HEK293T (cell line): ENCODE measurements around the gene B3GNT5.

Experiments used
- CTCF ChIA-PET: fragments of 350-600 bp; formaldehyde crosslinking; extraction: SDS; loops from one replicate; lab custom pipeline; 2021; ENCODE audit warnings: antibody characterized with exemption, inconsistent platforms; lab: Yijun Ruan, JAX
- POLR2A ChIA-PET: fragments of 350-600 bp; formaldehyde crosslinking; extraction: SDS; loops from one replicate; lab custom pipeline; 2020; ENCODE audit warnings: antibody characterized with exemption, inconsistent platforms; lab: Yijun Ruan, JAX
- DNase-seq: peaks from one replicate; pipeline ENCODE4 v3.0.0; 2012; ENCODE audit warnings: mixed read lengths; ENCODE audit errors: extremely low spot score
- ARNT ChIP-seq: fragments of 450-650 bp; IDR thresholded peaks from 2 replicates; pipeline ENCODE4 v1.6.1; 2017; ENCODE audit warnings: mild to moderate bottlenecking
- BHLHE40 ChIP-seq: fragments of 450-650 bp; IDR thresholded peaks from 2 replicates; pipeline ENCODE4 v1.6.1; 2016; ENCODE audit warnings: mild to moderate bottlenecking, moderate library complexity, borderline replicate concordance
- CTBP1 ChIP-seq: fragments of 450-650 bp; IDR thresholded peaks from 2 replicates; pipeline ENCODE4 v1.6.1; 2016; ENCODE audit warnings: borderline replicate concordance
- ELF4 ChIP-seq: fragments of 450-650 bp; IDR thresholded peaks from 2 replicates; pipeline ENCODE4 v1.6.1; 2017; ENCODE audit warnings: antibody characterized with exemption
- FOXA1 ChIP-seq: fragments of 450-650 bp; IDR thresholded peaks from 2 replicates; pipeline ENCODE4 v1.6.1; 2016; ENCODE audit warnings: mild to moderate bottlenecking
- FOXK2 ChIP-seq: fragments of 450-650 bp; IDR thresholded peaks from 2 replicates; pipeline ENCODE4 v1.6.1; 2016; ENCODE audit warnings: mild to moderate bottlenecking
- FOXM1 ChIP-seq: fragments of 450-650 bp; IDR thresholded peaks from 2 replicates; pipeline ENCODE4 v1.6.1; 2017; ENCODE audit warnings: mild to moderate bottlenecking, borderline replicate concordance
- HDGF ChIP-seq: fragments of 450-650 bp; IDR thresholded peaks from 2 replicates; pipeline ENCODE4 v1.6.1; 2017; ENCODE audit warnings: antibody characterized with exemption, borderline replicate concordance
- L3MBTL2 ChIP-seq: fragments of 450-650 bp; conservative IDR thresholded peaks from 2 replicates; pipeline ENCODE4 v1.6.1; 2016; ENCODE audit warnings: mild to moderate bottlenecking
- LEF1 ChIP-seq: fragments of 450-650 bp; IDR thresholded peaks from 2 replicates; pipeline ENCODE4 v1.6.1; 2017; ENCODE audit warnings: mild to moderate bottlenecking, borderline replicate concordance
- NFRKB ChIP-seq: fragments of 450-650 bp; IDR thresholded peaks from 2 replicates; pipeline ENCODE4 v1.6.1; 2016; ENCODE audit warnings: mild to moderate bottlenecking, moderate library complexity
- SP1 ChIP-seq: fragments of 450-650 bp; IDR thresholded peaks from 2 replicates; pipeline ENCODE4 v1.6.1; 2017
- SUZ12 ChIP-seq: fragments of 450-650 bp; IDR thresholded peaks from 2 replicates; pipeline ENCODE4 v1.6.1; 2016; ENCODE audit warnings: mild to moderate bottlenecking
- TARDBP ChIP-seq: fragments of 450-650 bp; IDR thresholded peaks from 2 replicates; pipeline ENCODE4 v1.6.1; 2016
- ZNF384 ChIP-seq: fragments of 450-650 bp; IDR thresholded peaks from 2 replicates; pipeline ENCODE4 v1.6.1; 2016
- TF ChIP-seq, protein P1 (sequence below): fragments of 450-650 bp; IDR thresholded peaks from 2 replicates; pipeline ENCODE4 v1.6.1; 2016

Gene B3GNT5

DNA sequence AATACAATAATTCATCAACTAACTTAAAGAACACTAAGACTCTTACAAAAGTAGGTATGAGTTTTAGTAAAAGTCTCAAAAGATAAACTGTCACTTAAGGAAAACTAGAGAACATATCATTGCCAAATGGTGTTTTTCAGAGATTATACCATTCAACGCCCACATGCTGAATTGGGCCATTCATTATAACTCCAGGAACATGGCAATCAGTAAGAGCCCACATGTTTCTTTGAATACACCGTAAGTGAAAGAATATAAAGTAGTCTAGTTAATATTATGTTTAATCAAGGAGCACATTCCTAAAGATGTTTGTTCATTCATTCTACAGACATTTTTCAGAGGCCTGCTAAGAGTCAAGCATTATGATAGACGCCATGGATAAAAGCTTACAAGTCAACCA is 22.9 kb downstream of the B3GNT5 start:
- ChIA-PET CTCF (no interaction called here), POLR2A (no interaction called here)
- no peak for DNase-seq
- TF ChIP-seq LEF1 (no peak), ZNF384 (no peak)
- TF ChIP-seq, protein P1, sequence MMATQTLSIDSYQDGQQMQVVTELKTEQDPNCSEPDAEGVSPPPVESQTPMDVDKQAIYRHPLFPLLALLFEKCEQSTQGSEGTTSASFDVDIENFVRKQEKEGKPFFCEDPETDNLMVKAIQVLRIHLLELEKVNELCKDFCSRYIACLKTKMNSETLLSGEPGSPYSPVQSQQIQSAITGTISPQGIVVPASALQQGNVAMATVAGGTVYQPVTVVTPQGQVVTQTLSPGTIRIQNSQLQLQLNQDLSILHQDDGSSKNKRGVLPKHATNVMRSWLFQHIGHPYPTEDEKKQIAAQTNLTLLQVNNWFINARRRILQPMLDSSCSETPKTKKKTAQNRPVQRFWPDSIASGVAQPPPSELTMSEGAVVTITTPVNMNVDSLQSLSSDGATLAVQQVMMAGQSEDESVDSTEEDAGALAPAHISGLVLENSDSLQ, result no peak

DNA sequence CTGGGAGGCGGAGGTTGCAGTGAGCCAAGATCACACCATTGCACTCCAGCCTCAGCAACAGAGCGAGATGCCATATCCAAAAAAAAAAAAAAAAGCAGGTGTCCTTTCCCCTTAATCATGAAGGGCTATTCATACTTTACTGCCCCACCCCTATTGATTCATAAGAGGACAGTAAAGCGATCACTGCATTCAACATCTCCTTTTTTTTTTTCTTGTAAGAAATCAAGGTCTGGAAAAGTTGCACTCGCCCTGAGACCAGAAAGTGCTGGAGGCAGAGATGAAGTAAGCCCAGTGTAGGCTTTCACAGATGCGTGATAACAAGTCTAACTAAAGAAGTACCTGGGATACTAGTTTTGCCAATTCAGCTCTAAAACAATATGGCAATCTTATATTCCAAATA is 24.2 kb downstream of the B3GNT5 start:
- POLR2A ChIA-PET, result no interaction called here
- TF ChIP-seq L3MBTL2, result no peak
- no peak for TF ChIP-seq HDGF
- TF ChIP-seq FOXK2, result no peak
- no peak for TF ChIP-seq FOXA1
- CTCF ChIA-PET, result no interaction called here
- no peak for DNase-seq

DNA sequence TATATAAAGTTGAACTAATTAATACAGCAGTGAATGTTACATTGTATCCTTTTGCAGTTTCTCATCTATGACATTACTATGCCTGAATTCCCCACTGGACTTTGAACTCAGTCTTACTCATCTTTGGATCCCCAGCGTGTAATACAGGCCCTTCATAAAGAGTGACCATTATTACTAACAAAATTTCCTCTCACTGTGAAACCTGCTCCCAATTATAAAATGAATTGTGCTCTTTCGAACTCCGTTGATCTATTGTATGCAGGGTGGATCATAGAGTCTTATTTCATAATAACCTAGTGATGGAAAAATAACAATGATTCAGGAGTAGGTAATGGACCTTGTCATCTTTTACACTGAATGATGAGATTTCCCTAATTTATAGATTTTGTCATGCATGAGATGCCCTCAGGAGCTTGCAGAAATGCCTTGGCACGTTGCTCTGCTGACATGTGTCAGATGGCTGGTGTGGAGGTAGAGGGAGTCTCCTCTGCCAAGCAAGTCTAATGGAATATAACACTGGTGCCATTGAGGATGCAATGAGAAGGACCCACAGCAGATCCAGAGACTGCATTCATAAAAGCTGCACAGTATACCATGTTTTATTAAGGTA is 25.5 kb downstream of the B3GNT5 start:
- no peak for TF ChIP-seq TARDBP
- ChIA-PET POLR2A (no interaction called here), CTCF (no interaction called here)
- DNase-seq, result no peak

DNA sequence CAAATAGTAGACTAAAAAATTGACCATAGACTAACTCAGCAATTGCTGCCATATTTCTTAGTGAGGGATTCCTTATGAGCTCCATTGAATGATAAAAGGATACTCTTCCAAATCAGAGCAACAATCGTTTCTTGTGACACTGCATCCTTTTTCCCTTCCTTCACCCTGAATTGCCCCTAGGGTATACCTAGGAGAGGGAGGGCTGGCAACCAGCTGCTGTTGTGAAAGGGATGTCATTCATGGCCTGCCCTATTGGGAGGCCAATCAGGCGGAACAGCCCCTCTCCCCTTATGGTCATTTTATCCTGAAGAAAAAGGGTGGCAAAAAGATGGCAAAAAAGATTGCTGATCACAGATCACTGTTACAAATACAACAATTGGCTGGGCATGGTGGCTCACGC is 26.3 kb downstream of the B3GNT5 start:
- TF ChIP-seq FOXA1, result no peak
- TF ChIP-seq NFRKB, result no peak
- no peak for TF ChIP-seq LEF1
- TF ChIP-seq FOXM1, result no peak
- no peak for TF ChIP-seq ARNT
- no peak for TF ChIP-seq CTBP1
- no peak for TF ChIP-seq TARDBP
- TF ChIP-seq BHLHE40, result no peak
- TF ChIP-seq SUZ12, result no peak
- TF ChIP-seq HDGF, result no peak
- no peak for TF ChIP-seq L3MBTL2
- no peak for TF ChIP-seq SP1
- TF ChIP-seq, protein P1, result no peak
- TF ChIP-seq FOXK2, result no peak
- no peak for TF ChIP-seq ZNF384
- no peak for TF ChIP-seq ELF4
- no peak for DNase-seq
- POLR2A ChIA-PET, result no interaction called here
- CTCF ChIA-PET, result no interaction called here

DNA sequence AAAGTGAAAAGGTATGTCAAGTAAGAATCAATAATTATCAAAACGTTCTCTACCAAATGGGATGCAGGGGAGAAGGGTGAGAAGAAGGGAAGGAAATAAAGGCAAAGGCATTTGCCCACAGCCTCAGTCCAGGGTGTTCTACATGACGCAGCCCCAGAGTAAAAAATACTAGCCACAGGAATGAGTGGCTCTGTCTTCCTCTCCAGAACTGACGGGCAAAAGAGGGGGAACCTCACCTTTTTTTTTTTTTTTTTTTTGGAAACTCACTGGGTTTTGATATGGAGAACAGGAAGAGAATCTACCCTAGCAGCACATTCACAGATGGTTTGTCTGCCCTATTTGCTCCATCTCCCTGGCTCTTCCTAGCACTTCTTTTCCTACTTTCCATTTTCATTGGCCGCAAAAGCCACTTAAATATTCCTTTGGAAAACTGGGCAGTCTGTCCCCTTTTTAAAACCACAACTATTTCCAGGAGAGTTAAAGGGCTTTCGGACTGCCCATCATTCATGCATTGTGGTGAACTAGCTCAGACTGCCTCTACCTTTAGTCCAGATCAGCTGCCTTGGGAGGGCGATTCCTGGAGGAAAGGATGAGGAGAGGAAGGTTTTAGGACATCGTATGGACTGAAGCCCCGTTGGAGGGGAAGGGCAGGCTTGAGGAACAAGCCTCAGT is 28.2 kb downstream of the B3GNT5 start:
- ChIA-PET CTCF (no interaction called here), POLR2A (no interaction called here)
- no peak for TF ChIP-seq L3MBTL2
- TF ChIP-seq SP1, result no peak
- TF ChIP-seq, protein P1, result no peak
- no peak for TF ChIP-seq NFRKB
- TF ChIP-seq ELF4, result no peak
- no peak for TF ChIP-seq BHLHE40
- TF ChIP-seq FOXA1, result no peak
- TF ChIP-seq ARNT, result no peak
- no peak for TF ChIP-seq LEF1
- no peak for TF ChIP-seq FOXK2
- TF ChIP-seq SUZ12, result no peak
- TF ChIP-seq TARDBP, result no peak
- no peak for TF ChIP-seq ZNF384
- no peak for TF ChIP-seq FOXM1
- TF ChIP-seq HDGF, result no peak
- TF ChIP-seq CTBP1, result no peak
- no peak for DNase-seq

DNA sequence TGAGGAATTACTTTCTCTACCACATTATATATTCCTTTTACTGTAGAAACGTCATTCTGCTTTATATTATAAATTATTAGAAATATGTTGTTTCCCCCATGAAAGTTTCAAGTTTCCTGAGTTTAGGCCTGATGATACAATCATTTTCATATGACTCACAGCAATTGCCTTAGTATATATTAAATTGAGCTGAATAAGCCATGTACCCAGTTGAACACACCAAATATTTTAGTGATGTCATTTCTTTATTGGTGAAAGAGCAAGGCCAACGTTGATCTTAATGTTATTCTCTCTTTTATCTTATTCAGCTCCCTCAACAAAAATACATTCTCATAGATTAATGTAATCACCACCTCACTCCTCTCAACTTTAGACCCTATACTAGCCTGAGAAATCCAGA is 30.8 kb downstream of the B3GNT5 start:
- ChIA-PET CTCF (no interaction called here), POLR2A (no interaction called here)
- TF ChIP-seq HDGF (no peak), NFRKB (no peak), FOXM1 (no peak), FOXA1 (no peak), SUZ12 (no peak), TARDBP (no peak), L3MBTL2 (no peak), FOXK2 (no peak), ELF4 (no peak), LEF1 (no peak), SP1 (no peak), ARNT (no peak), CTBP1 (no peak), BHLHE40 (no peak), ZNF384 (no peak)
- TF ChIP-seq, protein P1, result no peak
- no peak for DNase-seq
